GM12878 (cell line): ENCODE data around the gene RAPGEF1. TPM values are rescaled to one million over a fixed set of nuclear protein-coding genes. Genes with fewer than 3 reads are reported as not detected.

Source experiments
- ATAC-seq: fragments of 200-7000 bp; cut with Tn5 transposase; 3 replicates; pipeline ENCODE4 v1.9.1; 2020; ENCODE audit warnings: mild to moderate bottlenecking, moderate library complexity
- BruUV-seq: library from RNA; stranded (reverse); fragments of 400-500 nt; replicated peaks from 2 replicates; lab custom pipeline; 2021; lab: Mats Ljungman, UMichigan
- CTCF ChIA-PET: fragments of 300-600 bp; sonication (Branson Sonifier 250); formaldehyde crosslinking; extraction: SDS; loops from one replicate; lab custom pipeline; 2021; ENCODE audit warnings: inconsistent platforms; lab: Yijun Ruan, JAX
- POLR2A ChIA-PET: fragments of 350-600 bp; formaldehyde crosslinking; extraction: SDS; loops from one replicate; lab custom pipeline; 2021; ENCODE audit warnings: inconsistent platforms; lab: Charles Lee
- RAD21 ChIA-PET: fragments of 300-600 bp; sonication (Branson Sonifier 250); formaldehyde crosslinking; loops from one replicate; lab custom pipeline; 2023; ENCODE audit warnings: antibody characterized with exemption; ENCODE audit not compliant: unreplicated experiment; lab: Charles Lee
- SMC1A ChIA-PET: fragments of 300-600 bp; sonication (Branson Sonifier 250); formaldehyde crosslinking; loops from one replicate; lab custom pipeline; 2023; ENCODE audit not compliant: unreplicated experiment, uncharacterized antibody; lab: Charles Lee
- DNase-seq: peaks from one replicate; pipeline ENCODE4 v3.0.0-alpha.2; 2011; ENCODE audit warnings: low read depth, low spot score
- FAIRE-seq: peaks from 3 replicates; lab custom pipeline; 2011; peaks lifted over from hg19 to GRCh38; lab: Jason Lieb, UNC
- H2AFZ ChIP-seq: 2 replicates; pipeline ENCODE4 v1.6.0; 2011; ENCODE audit warnings: low read depth, low read length, control low read depth; ENCODE audit not compliant: control insufficient read depth
- H3K27ac ChIP-seq: 2 replicates; pipeline ENCODE4 v1.5.1; 2011; ENCODE audit warnings: control low read depth; ENCODE audit not compliant: control insufficient read depth, insufficient read depth
- H3K27me3 ChIP-seq, 2 experiments: replicated peaks in 1 of 2; 2 replicates each; pipeline versions ENCODE4 v1.6.0 to v1.6.1; 2011; ENCODE audit warnings: low read length in 1 of 2; ENCODE audit not compliant: control insufficient read depth in 2 of 2, insufficient read depth in 2 of 2
- H3K36me3 ChIP-seq, 2 experiments: 2 replicates each; pipeline ENCODE4 v1.5.1; 2011; ENCODE audit warnings: low read length in 1 of 2; ENCODE audit not compliant: control insufficient read depth in 2 of 2, insufficient read depth in 2 of 2
- H3K4me1 ChIP-seq: 2 replicates; pipeline ENCODE4 v1.6.1; 2011; ENCODE audit warnings: mild to moderate bottlenecking, low read length, moderate library complexity, mixed read lengths; ENCODE audit not compliant: control insufficient read depth, insufficient read depth
- H3K4me2 ChIP-seq: 2 replicates; pipeline ENCODE4 v1.6.0; 2011; ENCODE audit warnings: control low read depth; ENCODE audit not compliant: control insufficient read depth, insufficient read depth
- H3K4me3 ChIP-seq: fragments of 200-600 bp; sonication (generic); 2 replicates; pipeline ENCODE4 v1.5.1; 2016
- H3K79me2 ChIP-seq: 2 replicates; pipeline ENCODE4 v1.6.0; 2011; ENCODE audit warnings: low read length; ENCODE audit not compliant: control insufficient read depth, insufficient read depth
- H3K9ac ChIP-seq: 2 replicates; pipeline ENCODE4 v1.8.0; 2011; ENCODE audit warnings: low read length, control low read depth, mixed read lengths; ENCODE audit not compliant: control insufficient read depth, insufficient read depth
- H3K9me3 ChIP-seq: replicated peaks from 3 replicates; pipeline ENCODE4 v1.5.1; 2011; ENCODE audit warnings: mild to moderate bottlenecking, low read length; ENCODE audit not compliant: control insufficient read depth, insufficient read depth
- H4K20me1 ChIP-seq: 2 replicates; pipeline ENCODE4 v1.6.0; 2011; ENCODE audit not compliant: control insufficient read depth, insufficient read depth
- ATF3 ChIP-seq: IDR thresholded peaks from 2 replicates; pipeline ENCODE4 v1.6.1; 2011; ENCODE audit warnings: low read depth, mild to moderate bottlenecking, low read length, moderate library complexity, borderline replicate concordance; ENCODE audit errors: extremely low read depth
- CREM ChIP-seq: IDR thresholded peaks from 2 replicates; pipeline ENCODE4 v1.6.1; 2014; ENCODE audit warnings: antibody characterized with exemption, low read depth
- DPF2 ChIP-seq: fragments of 450-650 bp; IDR thresholded peaks from 2 replicates; pipeline ENCODE4 v1.6.1; 2017; ENCODE audit warnings: mild to moderate bottlenecking
- EGR1 ChIP-seq, 2 experiments: IDR thresholded peaks; 1 replicate in 1 of 2; 2 replicates in 1 of 2; pipeline ENCODE4 v1.6.1; 2011 to 2012; ENCODE audit warnings: low read depth in 2 of 2, low read length in 2 of 2, borderline replicate concordance in 1 of 2, mild to moderate bottlenecking in 1 of 2, moderate library complexity in 1 of 2
- FOXK2 ChIP-seq: fragments of 450-650 bp; IDR thresholded peaks from 2 replicates; pipeline ENCODE4 v1.6.1; 2017; ENCODE audit warnings: mild to moderate bottlenecking, moderate library complexity
- GABPA ChIP-seq: IDR thresholded peaks from 2 replicates; pipeline ENCODE4 v1.6.1; 2014; ENCODE audit warnings: antibody characterized with exemption, low read depth, mild to moderate bottlenecking, inconsistent platforms
- HCFC1 ChIP-seq: fragments of 150-350 bp; IDR thresholded peaks from 2 replicates; pipeline ENCODE4 v1.6.1; 2014; ENCODE audit warnings: low read length
- HDAC2 ChIP-seq: fragments of 200-600 bp; sonication (generic); IDR thresholded peaks from 2 replicates; pipeline ENCODE4 v1.6.1; 2017
- JUNB ChIP-seq: IDR thresholded peaks from 2 replicates; pipeline ENCODE4 v1.6.1; 2016; ENCODE audit warnings: antibody characterized with exemption, mild to moderate bottlenecking
- JUND ChIP-seq: IDR thresholded peaks from 2 replicates; pipeline ENCODE4 v1.6.1; 2012; ENCODE audit warnings: low read depth, mild to moderate bottlenecking, low read length, improper control_type of control experiment, moderate library complexity
- MEF2B ChIP-seq: fragments of 450-650 bp; IDR thresholded peaks from 2 replicates; pipeline ENCODE4 v1.6.1; 2018; ENCODE audit warnings: mild to moderate bottlenecking, moderate library complexity; ENCODE audit not compliant: partially characterized antibody, poor library complexity, severe bottlenecking
- MXI1 ChIP-seq: fragments of 150-350 bp; IDR thresholded peaks from 2 replicates; pipeline ENCODE4 v1.6.1; 2011; ENCODE audit warnings: low read depth, mild to moderate bottlenecking, inconsistent platforms, low read length, improper control_type of control experiment
- NFYA ChIP-seq: IDR thresholded peaks from 2 replicates; pipeline ENCODE4 v1.6.1; 2011; ENCODE audit warnings: low read depth, mild to moderate bottlenecking, low read length, improper control_type of control experiment, borderline replicate concordance
- PAX8 ChIP-seq: fragments of 450-650 bp; IDR thresholded peaks from 2 replicates; pipeline ENCODE4 v1.6.1; 2017; ENCODE audit warnings: mild to moderate bottlenecking, moderate library complexity
- SMARCA5 ChIP-seq: fragments of 450-650 bp; IDR thresholded peaks from 2 replicates; pipeline ENCODE4 v1.6.1; 2017; ENCODE audit warnings: mild to moderate bottlenecking
- SPI1 ChIP-seq: IDR thresholded peaks from 2 replicates; pipeline ENCODE4 v1.6.1; 2011; ENCODE audit warnings: low read depth, mild to moderate bottlenecking, low read length, moderate library complexity, borderline replicate concordance; ENCODE audit not compliant: insufficient read depth
- SREBF1 ChIP-seq: IDR thresholded peaks from 2 replicates; pipeline ENCODE4 v1.6.1; 2012; ENCODE audit warnings: mild to moderate bottlenecking, low read length
- STAT3 ChIP-seq: IDR thresholded peaks from 2 replicates; pipeline ENCODE4 v1.6.1; 2011; ENCODE audit warnings: low read depth, low read length, improper control_type of control experiment
- WGBS: methylation state at CpG from one replicate; pipeline ENCODE4 v1.1.6; 2016; ENCODE audit warnings: low lambda C conversion rate; ENCODE audit not compliant: insufficient replicate concordance, insufficient coverage; ENCODE audit errors: missing lambda C conversion rate; 5-methylcytosine and 5-hydroxymethylcytosine counted together
- in situ Hi-C: fragments of 300-500 bp; cut with MboI; formaldehyde crosslinking; loops from 9 replicates; pipeline ENCODE4 v1.14.3; 2018; ENCODE audit warnings: mixed read lengths
- intact Hi-C: fragments of 100-400 bp; cut with micrococcal nuclease; formaldehyde crosslinking; loops from one replicate; pipeline ENCODE4 v1.14.2; 2022; ENCODE audit not compliant: unreplicated experiment
- polyA plus RNA-seq, 11 experiments: library from polyadenylated mRNA; depleted of rRNA in 4 of 11; unstranded in 6 of 11; stranded (reverse) in 5 of 11; fragments of >200 nt; fragmentation: Nextera tagmentation in 4 of 11; fragmentation: Illumina TruSeq in 1 of 11; extraction: Ambion mirVana in 4 of 11; extraction: Trizol in 1 of 11; gene quantifications; 1 replicate in 1 of 11; 2 replicates in 10 of 11; pipeline versions ENCODE4 v1.2.1 to v1.2.3, GENCODE V29; 2011 to 2016; ENCODE audit warnings: inconsistent platforms in 2 of 11, missing spikeins in 2 of 11, low read depth in 1 of 11
- total RNA-seq, 4 experiments: library from RNA; depleted of rRNA in 3 of 4; stranded (reverse); fragments of >200 nt in 3 of 4; fragmentation: Illumina TruSeq in 1 of 4; extraction: Trizol in 1 of 4; gene quantifications; 2 replicates each; pipeline versions ENCODE4 v1.2.1 to v1.2.3, GENCODE V29; 2013 to 2021
- TF ChIP-seq, protein P1 (sequence below): fragments of 450-650 bp; IDR thresholded peaks from 2 replicates; pipeline ENCODE4 v1.6.1; 2017; ENCODE audit warnings: antibody characterized with exemption, mild to moderate bottlenecking, moderate library complexity
- TF ChIP-seq, protein P2 (sequence below): fragments of 450-650 bp; IDR thresholded peaks from 2 replicates; pipeline ENCODE4 v1.6.1; 2018; ENCODE audit warnings: borderline replicate concordance, mild to moderate bottlenecking; ENCODE audit not compliant: partially characterized antibody

RAPGEF1 gene
- total and polyA plus RNA-seq, 10 of the 15 experiments (the other 5 are each of a cell fraction or from before 2014, with no cell fraction given) = 0.42 to 113 (median 45.9) TPM

DNA sequence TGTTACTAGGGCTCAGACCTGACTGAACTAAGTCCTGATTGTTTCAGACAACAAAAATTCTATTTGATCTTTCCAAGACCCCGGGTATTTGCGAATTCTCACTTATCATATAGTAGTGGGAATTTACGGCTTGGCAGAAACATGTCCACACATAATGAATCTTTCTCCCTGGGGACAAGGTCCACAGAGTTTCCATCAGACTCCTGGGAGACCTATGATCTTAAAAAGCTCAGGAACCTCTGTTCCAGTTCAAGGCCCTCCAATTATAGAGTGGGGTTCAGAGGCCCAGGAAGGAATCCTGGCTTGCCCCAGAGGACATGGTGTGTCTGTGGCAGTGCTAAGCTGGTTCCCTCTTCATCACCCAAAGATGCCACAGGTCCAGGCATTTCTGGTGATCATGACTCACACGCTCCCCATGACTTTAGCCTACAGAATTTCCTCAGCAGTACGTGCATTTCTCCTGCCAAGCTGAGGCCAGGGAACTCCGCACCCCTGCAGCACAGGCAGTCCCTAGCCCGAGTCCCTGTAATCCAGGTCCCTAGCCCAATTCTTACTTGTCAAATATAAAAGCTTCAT is 12.6 kb downstream of the RAPGEF1 start:
- FAIRE-seq (no peak), ATAC-seq (no peak), DNase-seq (no peak)
- CTCF ChIA-PET = interaction anchor here (1.0 to 17.1 kb wide), 11 partner anchors 8 to 456 kb away, joined by 3 to 197 read pairs (median 11); partner anchors contain the start of gene RAPGEF1
- BruUV-seq = no TSS peak
- no peaks in the 10 kb centered on the region for H3K27me3 ChIP-seq
- no peaks in the 10 kb centered on the region for H4K20me1 ChIP-seq
- peak overlapping the region; percentile 63 for H3K4me3 ChIP-seq
- H3K9me3 ChIP-seq = no peaks in the 10 kb centered on the region
- intact Hi-C loops = no loop called here
- H3K9ac ChIP-seq = peak overlapping the region; percentile 77
- peaks cover 89% of the 10 kb centered on the region for H3K79me2 ChIP-seq
- RAD21 ChIA-PET = interaction anchor here (1.0 to 17.7 kb wide), 17 partner anchors 8 to 136 kb away, joined by 3 to 408 read pairs (median 4); no protein-coding TSS in a partner anchor
- 5% methylated on average over 7 of the region's 7 CpGs for WGBS
- H3K27ac ChIP-seq = peak overlapping the region; percentile 99
- in situ Hi-C loops = loop anchor here (10.0 kb wide), 1 partner anchor 462 kb away; no protein-coding TSS in a partner anchor
- peaks cover under 1 to 2% of the 10 kb centered on the region in 2 experiments; a peak in 2 of 4 replicates for H3K36me3 ChIP-seq
- no peak overlapping the region for H2AFZ ChIP-seq
- POLR2A ChIA-PET = interaction anchor here (0.7 to 17.4 kb wide), 12 partner anchors 8 to 105 kb away, joined by 3 to 291 read pairs (median 5); partner anchors contain the start of gene RAPGEF1
- SMC1A ChIA-PET = interaction anchor here (0.7 to 21.2 kb wide), 21 partner anchors 8 to 136 kb away, joined by 3 to 535 read pairs (median 6); no protein-coding TSS in a partner anchor
- peak overlapping the region; percentile 97 for H3K4me2 ChIP-seq
- H3K4me1 ChIP-seq = peaks cover 69% of the 10 kb centered on the region
- TF ChIP-seq CREM (no peak), FOXK2 (no peak), HCFC1 (no peak), NFYA (no peak), GABPA (no peak), ATF3 (no peak), SREBF1 (no peak), MEF2B (peak; percentile 86), JUNB (no peak), SMARCA5 (0 out of 2 replicates have a peak, but pooled peaks have one; percentile 47), HDAC2 (no peak), STAT3 (no peak), DPF2 (no peak), JUND (no peak), PAX8 (no peak), MXI1 (no peak), SPI1 (no peak), EGR1 (IDR thresholded peaks at IDR 0.05; ENCODE audit: borderline replicate concordance in 1 of 2, low read depth in 2 of 2, low read length in 2 of 2) (no peak)
- TF ChIP-seq, protein P1, sequence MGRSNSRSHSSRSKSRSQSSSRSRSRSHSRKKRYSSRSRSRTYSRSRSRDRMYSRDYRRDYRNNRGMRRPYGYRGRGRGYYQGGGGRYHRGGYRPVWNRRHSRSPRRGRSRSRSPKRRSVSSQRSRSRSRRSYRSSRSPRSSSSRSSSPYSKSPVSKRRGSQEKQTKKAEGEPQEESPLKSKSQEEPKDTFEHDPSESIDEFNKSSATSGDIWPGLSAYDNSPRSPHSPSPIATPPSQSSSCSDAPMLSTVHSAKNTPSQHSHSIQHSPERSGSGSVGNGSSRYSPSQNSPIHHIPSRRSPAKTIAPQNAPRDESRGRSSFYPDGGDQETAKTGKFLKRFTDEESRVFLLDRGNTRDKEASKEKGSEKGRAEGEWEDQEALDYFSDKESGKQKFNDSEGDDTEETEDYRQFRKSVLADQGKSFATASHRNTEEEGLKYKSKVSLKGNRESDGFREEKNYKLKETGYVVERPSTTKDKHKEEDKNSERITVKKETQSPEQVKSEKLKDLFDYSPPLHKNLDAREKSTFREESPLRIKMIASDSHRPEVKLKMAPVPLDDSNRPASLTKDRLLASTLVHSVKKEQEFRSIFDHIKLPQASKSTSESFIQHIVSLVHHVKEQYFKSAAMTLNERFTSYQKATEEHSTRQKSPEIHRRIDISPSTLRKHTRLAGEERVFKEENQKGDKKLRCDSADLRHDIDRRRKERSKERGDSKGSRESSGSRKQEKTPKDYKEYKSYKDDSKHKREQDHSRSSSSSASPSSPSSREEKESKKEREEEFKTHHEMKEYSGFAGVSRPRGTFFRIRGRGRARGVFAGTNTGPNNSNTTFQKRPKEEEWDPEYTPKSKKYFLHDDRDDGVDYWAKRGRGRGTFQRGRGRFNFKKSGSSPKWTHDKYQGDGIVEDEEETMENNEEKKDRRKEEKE = no peak
- TF ChIP-seq, protein P2, sequence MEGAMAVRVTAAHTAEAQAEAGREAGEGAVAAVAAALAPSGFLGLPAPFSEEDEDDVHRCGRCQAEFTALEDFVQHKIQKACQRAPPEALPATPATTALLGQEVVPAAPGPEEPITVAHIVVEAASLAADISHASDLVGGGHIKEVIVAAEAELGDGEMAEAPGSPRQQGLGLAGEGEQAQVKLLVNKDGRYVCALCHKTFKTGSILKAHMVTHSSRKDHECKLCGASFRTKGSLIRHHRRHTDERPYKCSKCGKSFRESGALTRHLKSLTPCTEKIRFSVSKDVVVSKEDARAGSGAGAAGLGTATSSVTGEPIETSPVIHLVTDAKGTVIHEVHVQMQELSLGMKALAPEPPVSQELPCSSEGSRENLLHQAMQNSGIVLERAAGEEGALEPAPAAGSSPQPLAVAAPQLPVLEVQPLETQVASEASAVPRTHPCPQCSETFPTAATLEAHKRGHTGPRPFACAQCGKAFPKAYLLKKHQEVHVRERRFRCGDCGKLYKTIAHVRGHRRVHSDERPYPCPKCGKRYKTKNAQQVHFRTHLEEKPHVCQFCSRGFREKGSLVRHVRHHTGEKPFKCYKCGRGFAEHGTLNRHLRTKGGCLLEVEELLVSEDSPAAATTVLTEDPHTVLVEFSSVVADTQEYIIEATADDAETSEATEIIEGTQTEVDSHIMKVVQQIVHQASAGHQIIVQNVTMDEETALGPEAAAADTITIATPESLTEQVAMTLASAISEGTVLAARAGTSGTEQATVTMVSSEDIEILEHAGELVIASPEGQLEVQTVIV = no peak
